Activated naive CD4-positive, alpha-beta T cell treated with anti-CD3 and anti-CD28 coated beads, Interleukin-2, amount 50 U/mL, for 16 hours (primary cell): ENCODE results near the gene SPRED3.

Experiments
- DNase-seq: peaks from one replicate; pipeline ENCODE4 v3.0.0-alpha.2; 2020

Gene SPRED3

GRCh38 chr19:38373907-38374331 is 14.6 kb upstream of the SPRED3 start:
- no peak for DNase-seq

GRCh38 chr19:38374332-38375097 is 14.0 kb upstream of the SPRED3 start, which contains the start of gene PSMD8:
PSMD8 (plus strand) TSS chr19:38374571; CDS start chr19:38374602, 31 bp downstream.
- DNase-seq: peak; percentile 98

- DNase-seq: no peak
These were observed 13.4 kb upstream of the SPRED3 start for GRCh38 chr19:38375098-38375493.

- DNase-seq: no peak
These were observed 12.7 kb upstream of the SPRED3 start for GRCh38 chr19:38375748-38376147.

GRCh38 chr19:38376576-38376975 is 11.9 kb upstream of the SPRED3 start:
- DNase-seq: no peak

GRCh38 chr19:38377052-38377451 is 11.4 kb upstream of the SPRED3 start:
- DNase-seq: no peak

GRCh38 chr19:38378866-38379265 is 9.6 kb upstream of the SPRED3 start:
- DNase-seq: no peak

- DNase-seq: no peak
These were observed 7.4 kb upstream of the SPRED3 start for GRCh38 chr19:38381138-38381537.

GRCh38 chr19:38383184-38383583 is 5.3 kb upstream of the SPRED3 start:
- DNase-seq: no peak

GRCh38 chr19:38383743-38384142 is 4.8 kb upstream of the SPRED3 start:
- DNase-seq: no peak

- no peak for DNase-seq
These were observed 4.1 kb upstream of the SPRED3 start for GRCh38 chr19:38384209-38385027.

GRCh38 chr19:38385057-38385803 is 3.3 kb upstream of the SPRED3 start:
- DNase-seq: no peak

GRCh38 chr19:38385804-38386257 is 2.7 kb upstream of the SPRED3 start:
- DNase-seq: no peak

GRCh38 chr19:38386300-38386970 is 2.1 kb upstream of the SPRED3 start:
- DNase-seq: no peak

- DNase-seq: no peak
These were observed 1.4 kb upstream of the SPRED3 start for GRCh38 chr19:38386971-38387549.

GRCh38 chr19:38387550-38388348 is 748 bp upstream of the SPRED3 start, which contains the start of gene GGN:
GGN (minus strand) TSS chr19:38388034; CDS start chr19:38387261, 773 bp downstream.
- DNase-seq: peak; percentile 78

GRCh38 chr19:38389101-38389925 is 816 bp downstream of the SPRED3 start:
- no peak for DNase-seq

GRCh38 chr19:38389957-38390924 is 1.7 kb downstream of the SPRED3 start:
- DNase-seq: no peak

GRCh38 chr19:38391911-38392464 is 3.5 kb downstream of the SPRED3 start:
- DNase-seq: no peak
